Neural cell (in vitro differentiated cells): ENCODE measurements around the gene OCIAD1. TPM values are rescaled to one million over a fixed set of nuclear protein-coding genes. Genes with fewer than 3 reads are reported as not detected.
"Not testable (repeated sequence)": the region's sequence is repeated elsewhere in the genome, so short reads cannot be mapped to it uniquely, and the experiment has no call there.

Experiments
- H2AFZ ChIP-seq: fragments of 200-600, 300-800 bp; sonication (generic), shearing (Covaris generic); 2 replicates; pipeline ENCODE4 v1.6.0; 2014; ENCODE audit warnings: low read depth, mild to moderate bottlenecking, antibody characterized with exemption, low read length, moderate library complexity
- H3F3A ChIP-seq: fragments of 200-600 bp; shearing (Covaris generic); 2 replicates; pipeline ENCODE4 v1.6.1; 2016; ENCODE audit warnings: mild to moderate bottlenecking, moderate library complexity, mixed read lengths, antibody characterized with exemption, low read length; ENCODE audit not compliant: insufficient read depth, poor library complexity, severe bottlenecking
- H3K27ac ChIP-seq: fragments of 200-600, 300-800 bp; sonication (generic), shearing (Covaris generic); 2 replicates; pipeline ENCODE4 v1.5.1; 2014; ENCODE audit warnings: mild to moderate bottlenecking, low read length, moderate library complexity
- H3K27me3 ChIP-seq: fragments of 300-800, 200-600 bp; sonication (generic), shearing (Covaris generic); 2 replicates; pipeline ENCODE4 v1.6.0; 2014; ENCODE audit warnings: mild to moderate bottlenecking, low read depth, low read length, moderate library complexity; ENCODE audit not compliant: insufficient read depth
- H3K36me3 ChIP-seq: fragments of 300-800, 200-600 bp; sonication (generic), shearing (Covaris generic); 2 replicates; pipeline ENCODE4 v1.5.1; 2014; ENCODE audit warnings: mild to moderate bottlenecking, antibody characterized with exemption, low read length, moderate library complexity; ENCODE audit not compliant: insufficient read depth
- H3K4me2 ChIP-seq: fragments of 300-800, 200-600 bp; sonication (generic), shearing (Covaris generic); 2 replicates; pipeline ENCODE4 v1.6.0; 2014; ENCODE audit warnings: mild to moderate bottlenecking, low read length
- H3K4me3 ChIP-seq: fragments of 300-800, 200-600 bp; sonication (generic), shearing (Covaris generic); 2 replicates; pipeline ENCODE4 v1.5.1; 2014; ENCODE audit warnings: mild to moderate bottlenecking, low read length, moderate library complexity
- H3K79me2 ChIP-seq: fragments of 200-600 bp; shearing (Covaris generic); replicated peaks from 2 replicates; pipeline ENCODE4 v1.6.0; 2014; ENCODE audit warnings: mild to moderate bottlenecking, low read length, moderate library complexity; ENCODE audit not compliant: insufficient read depth
- H3K9ac ChIP-seq: fragments of 300-800, 200-600 bp; sonication (generic), shearing (Covaris generic); 2 replicates; pipeline ENCODE4 v1.6.1; 2016; ENCODE audit warnings: mild to moderate bottlenecking, low read length, mixed read lengths
- H3K9me2 ChIP-seq: fragments of 200-600 bp; shearing (Covaris generic); 2 replicates; pipeline ENCODE4 v1.6.1; 2016; ENCODE audit warnings: mild to moderate bottlenecking, low read length, mixed read lengths; ENCODE audit not compliant: insufficient read depth
- H3K9me3 ChIP-seq: fragments of 200-600, 300-800 bp; sonication (generic), shearing (Covaris generic); 2 replicates; pipeline ENCODE4 v1.6.1; 2016; ENCODE audit warnings: mild to moderate bottlenecking, mixed run types, low read length, moderate library complexity, mixed read lengths
- H4K20me1 ChIP-seq: fragments of 200-600 bp; shearing (Covaris generic); 2 replicates; pipeline ENCODE4 v1.6.1; 2016; ENCODE audit warnings: mild to moderate bottlenecking, mixed run types; ENCODE audit not compliant: insufficient read depth
- EP300 ChIP-seq: fragments of 450-650 bp; conservative IDR thresholded peaks from 2 replicates; pipeline ENCODE4 v1.6.1; 2014; ENCODE audit warnings: antibody characterized with exemption, mild to moderate bottlenecking, moderate library complexity; ENCODE audit not compliant: poor library complexity, severe bottlenecking
- EZH2 ChIP-seq: fragments of 200-600, 300-800 bp; shearing (Covaris generic), sonication (generic); IDR thresholded peaks from 2 replicates; pipeline ENCODE4 v1.6.1; 2014; ENCODE audit warnings: antibody characterized with exemption, low read length, borderline replicate concordance, mild to moderate bottlenecking; ENCODE audit not compliant: insufficient read depth, poor library complexity, severe bottlenecking
- MXI1 ChIP-seq: fragments of 450-650 bp; conservative IDR thresholded peaks from 2 replicates; pipeline ENCODE4 v1.6.1; 2014; ENCODE audit warnings: antibody characterized with exemption, mild to moderate bottlenecking; ENCODE audit not compliant: poor library complexity, severe bottlenecking
- POLR2AphosphoS5 ChIP-seq: IDR thresholded peaks from 2 replicates; pipeline ENCODE4 v1.6.1; 2012
- RAD21 ChIP-seq: fragments of 450-650 bp; conservative IDR thresholded peaks from 2 replicates; pipeline ENCODE4 v1.6.1; 2014; ENCODE audit warnings: antibody characterized with exemption, mild to moderate bottlenecking, moderate library complexity
- SMC3 ChIP-seq: fragments of 450-650 bp; conservative IDR thresholded peaks from 2 replicates; pipeline ENCODE4 v1.6.1; 2014; ENCODE audit warnings: antibody characterized with exemption, mild to moderate bottlenecking, moderate library complexity; ENCODE audit not compliant: poor library complexity
- TAF1 ChIP-seq: IDR thresholded peaks from 2 replicates; pipeline ENCODE4 v1.6.1; 2012; ENCODE audit warnings: low read depth
- polyA plus RNA-seq: library from polyadenylated mRNA; depleted of rRNA; stranded (reverse); fragments of >200 nt; gene quantifications from 2 replicates; pipeline ENCODE4 v1.2.3, GENCODE V29; 2014
- TF ChIP-seq, protein P1 (sequence below): fragments of 450-650 bp; IDR thresholded peaks from 2 replicates; pipeline ENCODE4 v1.5.1; 2014; ENCODE audit warnings: antibody characterized with exemption, mild to moderate bottlenecking, moderate library complexity; ENCODE audit not compliant: poor library complexity, severe bottlenecking
- TF ChIP-seq, protein P2 (sequence below): IDR thresholded peaks from 2 replicates; pipeline ENCODE4 v1.6.1; 2012; ENCODE audit warnings: borderline replicate concordance

The OCIAD1 gene
- polyA plus RNA-seq, 1 donor from 2014 or later, result 449 TPM

DNA sequence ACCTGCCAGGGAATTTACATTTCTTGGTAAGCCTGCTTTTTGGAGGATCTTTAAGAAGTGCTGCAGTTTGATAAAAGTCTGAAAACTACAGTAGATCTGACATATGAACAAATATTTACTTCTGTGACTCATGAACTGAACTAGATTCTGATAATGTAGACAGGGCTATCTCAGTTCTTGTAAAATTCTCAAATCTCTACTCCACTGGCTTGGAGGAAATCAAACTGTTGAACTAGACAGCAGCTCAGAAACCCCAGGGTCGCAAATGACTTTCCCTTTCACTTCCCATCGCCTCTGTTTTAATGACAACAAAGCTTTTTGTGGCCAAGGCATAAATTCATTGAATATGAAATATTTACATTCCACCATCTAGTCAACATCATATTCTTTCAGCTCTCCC, 15.4 kb upstream of the OCIAD1 start:
- Histone ChIP-seq H3F3A (no peaks in the 10 kb centered on the region), H2AFZ (no peak overlapping the region), H3K79me2 (no peaks in the 10 kb centered on the region), H3K4me3 (no peak overlapping the region), H3K27me3 (no peaks in the 10 kb centered on the region), H3K9me2 (no peaks in the 10 kb centered on the region), H4K20me1 (no peaks in the 10 kb centered on the region), H3K9ac (no peak overlapping the region), H3K36me3 (no peaks in the 10 kb centered on the region), H3K9me3 (no peaks in the 10 kb centered on the region), H3K27ac (no peak overlapping the region), H3K4me2 (no peak overlapping the region)
- no peak for TF ChIP-seq EZH2
- TF ChIP-seq MXI1, result no peak
- TF ChIP-seq RAD21, result no peak

DNA sequence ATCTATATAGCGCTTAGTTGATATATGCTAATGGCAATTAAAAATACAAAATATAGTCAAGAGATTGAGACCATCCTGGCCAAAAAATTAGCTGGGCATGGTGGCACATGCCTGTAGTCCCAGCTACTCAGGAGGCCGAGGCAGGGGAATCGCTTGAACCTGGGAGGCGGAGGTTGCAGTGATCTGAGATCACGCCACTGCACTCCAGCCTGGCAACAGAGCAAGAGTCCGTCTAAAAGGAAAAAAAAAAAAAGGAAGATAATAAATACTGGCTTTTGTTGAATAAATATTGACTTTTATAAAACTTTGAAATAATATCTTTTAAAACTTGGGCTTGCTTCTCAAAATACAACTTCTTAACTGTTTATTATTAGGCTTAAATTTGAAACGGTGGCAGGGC, 14.6 kb upstream of the OCIAD1 start:
- not testable (repeated sequence) for H3K36me3 ChIP-seq, H3K9me2 ChIP-seq, H3K4me2 ChIP-seq, H3K4me3 ChIP-seq, H3K27me3 ChIP-seq, H2AFZ ChIP-seq, H3K9ac ChIP-seq, H3K79me2 ChIP-seq, H3K9me3 ChIP-seq, H3F3A ChIP-seq, H4K20me1 ChIP-seq, H3K27ac ChIP-seq

DNA sequence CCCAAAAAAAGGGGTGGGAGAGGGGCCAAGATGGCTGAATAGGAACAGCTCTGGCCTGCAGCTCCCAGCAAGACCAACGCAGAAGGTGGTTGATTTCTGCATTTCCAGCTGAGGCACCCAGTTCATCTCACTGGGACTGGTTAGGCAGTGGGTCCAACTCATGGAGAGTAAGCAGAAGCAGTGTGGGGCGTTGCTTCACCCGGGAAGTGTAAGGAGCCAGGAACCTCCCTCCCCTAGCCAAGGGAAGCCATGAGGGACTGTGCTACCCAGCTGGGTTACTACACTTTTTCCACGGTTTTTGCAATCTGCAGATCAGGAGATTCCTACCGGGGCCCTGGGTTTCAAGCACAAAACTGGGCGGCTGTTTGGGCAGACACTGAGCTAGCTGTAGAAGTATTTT, 13.9 kb upstream of the OCIAD1 start:
- TF ChIP-seq RAD21 (no peak), TAF1 (no peak), MXI1 (no peak), SMC3 (no peak), POLR2AphosphoS5 (no peak), EZH2 (no peak), EP300 (no peak)
- TF ChIP-seq, protein P1, sequence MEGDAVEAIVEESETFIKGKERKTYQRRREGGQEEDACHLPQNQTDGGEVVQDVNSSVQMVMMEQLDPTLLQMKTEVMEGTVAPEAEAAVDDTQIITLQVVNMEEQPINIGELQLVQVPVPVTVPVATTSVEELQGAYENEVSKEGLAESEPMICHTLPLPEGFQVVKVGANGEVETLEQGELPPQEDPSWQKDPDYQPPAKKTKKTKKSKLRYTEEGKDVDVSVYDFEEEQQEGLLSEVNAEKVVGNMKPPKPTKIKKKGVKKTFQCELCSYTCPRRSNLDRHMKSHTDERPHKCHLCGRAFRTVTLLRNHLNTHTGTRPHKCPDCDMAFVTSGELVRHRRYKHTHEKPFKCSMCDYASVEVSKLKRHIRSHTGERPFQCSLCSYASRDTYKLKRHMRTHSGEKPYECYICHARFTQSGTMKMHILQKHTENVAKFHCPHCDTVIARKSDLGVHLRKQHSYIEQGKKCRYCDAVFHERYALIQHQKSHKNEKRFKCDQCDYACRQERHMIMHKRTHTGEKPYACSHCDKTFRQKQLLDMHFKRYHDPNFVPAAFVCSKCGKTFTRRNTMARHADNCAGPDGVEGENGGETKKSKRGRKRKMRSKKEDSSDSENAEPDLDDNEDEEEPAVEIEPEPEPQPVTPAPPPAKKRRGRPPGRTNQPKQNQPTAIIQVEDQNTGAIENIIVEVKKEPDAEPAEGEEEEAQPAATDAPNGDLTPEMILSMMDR, result no peak
- TF ChIP-seq, protein P2, sequence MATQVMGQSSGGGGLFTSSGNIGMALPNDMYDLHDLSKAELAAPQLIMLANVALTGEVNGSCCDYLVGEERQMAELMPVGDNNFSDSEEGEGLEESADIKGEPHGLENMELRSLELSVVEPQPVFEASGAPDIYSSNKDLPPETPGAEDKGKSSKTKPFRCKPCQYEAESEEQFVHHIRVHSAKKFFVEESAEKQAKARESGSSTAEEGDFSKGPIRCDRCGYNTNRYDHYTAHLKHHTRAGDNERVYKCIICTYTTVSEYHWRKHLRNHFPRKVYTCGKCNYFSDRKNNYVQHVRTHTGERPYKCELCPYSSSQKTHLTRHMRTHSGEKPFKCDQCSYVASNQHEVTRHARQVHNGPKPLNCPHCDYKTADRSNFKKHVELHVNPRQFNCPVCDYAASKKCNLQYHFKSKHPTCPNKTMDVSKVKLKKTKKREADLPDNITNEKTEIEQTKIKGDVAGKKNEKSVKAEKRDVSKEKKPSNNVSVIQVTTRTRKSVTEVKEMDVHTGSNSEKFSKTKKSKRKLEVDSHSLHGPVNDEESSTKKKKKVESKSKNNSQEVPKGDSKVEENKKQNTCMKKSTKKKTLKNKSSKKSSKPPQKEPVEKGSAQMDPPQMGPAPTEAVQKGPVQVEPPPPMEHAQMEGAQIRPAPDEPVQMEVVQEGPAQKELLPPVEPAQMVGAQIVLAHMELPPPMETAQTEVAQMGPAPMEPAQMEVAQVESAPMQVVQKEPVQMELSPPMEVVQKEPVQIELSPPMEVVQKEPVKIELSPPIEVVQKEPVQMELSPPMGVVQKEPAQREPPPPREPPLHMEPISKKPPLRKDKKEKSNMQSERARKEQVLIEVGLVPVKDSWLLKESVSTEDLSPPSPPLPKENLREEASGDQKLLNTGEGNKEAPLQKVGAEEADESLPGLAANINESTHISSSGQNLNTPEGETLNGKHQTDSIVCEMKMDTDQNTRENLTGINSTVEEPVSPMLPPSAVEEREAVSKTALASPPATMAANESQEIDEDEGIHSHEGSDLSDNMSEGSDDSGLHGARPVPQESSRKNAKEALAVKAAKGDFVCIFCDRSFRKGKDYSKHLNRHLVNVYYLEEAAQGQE, result no peak
- Histone ChIP-seq H3K79me2 (no peaks in the 10 kb centered on the region), H3K27me3 (no peaks in the 10 kb centered on the region), H3K4me3 (no peak overlapping the region), H3K36me3 (no peaks in the 10 kb centered on the region), H3K27ac (no peak overlapping the region), H3K9ac (no peak overlapping the region), H3K4me2 (no peak overlapping the region), H3K9me2 (no peaks in the 10 kb centered on the region), H4K20me1 (no peaks in the 10 kb centered on the region), H3K9me3 (no peaks in the 10 kb centered on the region), H3F3A (no peaks in the 10 kb centered on the region), H2AFZ (no peak overlapping the region)

DNA sequence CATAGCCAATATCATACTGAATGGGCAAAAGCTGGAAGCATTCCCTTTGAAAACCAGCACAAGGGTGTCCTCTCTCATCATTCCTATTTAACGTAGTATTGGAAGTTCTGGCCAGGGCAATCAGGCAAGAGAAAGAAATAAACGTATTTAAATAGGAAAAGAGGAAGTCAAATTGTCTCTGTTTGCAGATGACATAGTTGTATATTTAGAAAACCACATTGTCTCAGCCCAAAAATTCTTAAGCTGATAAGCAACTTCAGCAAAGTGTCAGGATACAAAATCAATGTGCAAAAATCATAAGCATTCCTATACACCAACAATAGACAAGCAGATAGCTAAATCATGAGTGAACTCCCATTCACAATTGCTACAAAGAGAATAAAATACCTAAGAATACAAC, 9.5 kb upstream of the OCIAD1 start:
- not testable (repeated sequence) for H4K20me1 ChIP-seq, H3K9me3 ChIP-seq, H3K36me3 ChIP-seq, H2AFZ ChIP-seq, H3K4me2 ChIP-seq, H3K27me3 ChIP-seq, H3K9me2 ChIP-seq, H3K27ac ChIP-seq, H3K4me3 ChIP-seq, H3K79me2 ChIP-seq, H3F3A ChIP-seq, H3K9ac ChIP-seq
